Neural progenitor cell (in vitro differentiated cells): ENCODE results near the gene ANGPTL5.

Experiments used
- EZH2 ChIP-seq: fragments of 200-600 bp; sonication (generic); IDR thresholded peaks from 2 replicates; pipeline ENCODE4 v1.6.1; 2017; ENCODE audit warnings: antibody characterized with exemption, mild to moderate bottlenecking, moderate library complexity
- EZH2phosphoT487 ChIP-seq: fragments of 200-600 bp; sonication (generic); IDR thresholded peaks from 2 replicates; pipeline ENCODE4 v1.6.1; 2017; ENCODE audit warnings: antibody characterized with exemption
- TF ChIP-seq, protein P1 (sequence below): fragments of 200-600 bp; sonication (generic); IDR thresholded peaks from 2 replicates; pipeline ENCODE4 v1.5.1; 2017; ENCODE audit warnings: antibody characterized with exemption, mild to moderate bottlenecking

DNA sequence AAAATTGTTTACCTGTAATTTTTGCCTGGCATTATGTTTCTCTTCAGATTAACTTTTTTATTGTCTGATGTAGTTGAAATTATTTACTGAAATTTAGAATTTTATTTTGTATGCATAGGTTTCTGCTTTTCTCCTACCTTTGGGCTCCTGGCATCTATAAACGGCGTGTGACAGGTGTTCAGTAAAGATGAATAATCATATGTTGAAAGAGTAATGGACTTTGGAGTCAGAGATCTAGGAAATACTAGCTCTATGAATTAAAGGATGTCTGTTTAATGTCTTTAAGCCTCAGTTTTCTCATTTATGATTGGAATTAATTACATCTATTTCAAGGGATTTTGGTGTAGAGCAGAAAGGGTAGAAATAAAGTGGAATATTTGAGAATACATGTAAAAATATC is 7.2 kb upstream of the ANGPTL5 start:
- TF ChIP-seq, protein P1, sequence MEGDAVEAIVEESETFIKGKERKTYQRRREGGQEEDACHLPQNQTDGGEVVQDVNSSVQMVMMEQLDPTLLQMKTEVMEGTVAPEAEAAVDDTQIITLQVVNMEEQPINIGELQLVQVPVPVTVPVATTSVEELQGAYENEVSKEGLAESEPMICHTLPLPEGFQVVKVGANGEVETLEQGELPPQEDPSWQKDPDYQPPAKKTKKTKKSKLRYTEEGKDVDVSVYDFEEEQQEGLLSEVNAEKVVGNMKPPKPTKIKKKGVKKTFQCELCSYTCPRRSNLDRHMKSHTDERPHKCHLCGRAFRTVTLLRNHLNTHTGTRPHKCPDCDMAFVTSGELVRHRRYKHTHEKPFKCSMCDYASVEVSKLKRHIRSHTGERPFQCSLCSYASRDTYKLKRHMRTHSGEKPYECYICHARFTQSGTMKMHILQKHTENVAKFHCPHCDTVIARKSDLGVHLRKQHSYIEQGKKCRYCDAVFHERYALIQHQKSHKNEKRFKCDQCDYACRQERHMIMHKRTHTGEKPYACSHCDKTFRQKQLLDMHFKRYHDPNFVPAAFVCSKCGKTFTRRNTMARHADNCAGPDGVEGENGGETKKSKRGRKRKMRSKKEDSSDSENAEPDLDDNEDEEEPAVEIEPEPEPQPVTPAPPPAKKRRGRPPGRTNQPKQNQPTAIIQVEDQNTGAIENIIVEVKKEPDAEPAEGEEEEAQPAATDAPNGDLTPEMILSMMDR = no peak
- TF ChIP-seq EZH2 (no peak), EZH2phosphoT487 (no peak)
